Fibroblast of pulmonary artery (primary cell): ENCODE results near the gene CBFA2T3.

Source experiments
- DNase-seq: peaks from one replicate; pipeline ENCODE4 v3.0.0-alpha.2; 2010; ENCODE audit warnings: low read depth
- H3K4me3 ChIP-seq: replicated peaks from 2 replicates; pipeline ENCODE4 v1.5.1; 2011; ENCODE audit warnings: low read depth, mild to moderate bottlenecking, control low read depth, low read length, moderate library complexity
- CTCF ChIP-seq: IDR thresholded peaks from 2 replicates; pipeline ENCODE4 v1.5.1; 2011; ENCODE audit warnings: mild to moderate bottlenecking, control low read depth, low read length, inconsistent platforms; ENCODE audit errors: missing control alignments

Gene CBFA2T3

GRCh38 chr16:88842806-88843205, 134.2 kb downstream of the CBFA2T3 start:
- no peak for DNase-seq
- no peak for TF ChIP-seq CTCF
- H3K4me3 ChIP-seq = no peak overlapping the region

GRCh38 chr16:88842308-88842756, 134.7 kb downstream of the CBFA2T3 start:
- no peak for DNase-seq
- no peak for TF ChIP-seq CTCF
- no peak overlapping the region for H3K4me3 ChIP-seq

- DNase-seq = no peak
- H3K4me3 ChIP-seq = no peak overlapping the region
- TF ChIP-seq CTCF = no peak
Measured at GRCh38 chr16:88841521-88842307, 135.3 kb downstream of the CBFA2T3 start.

GRCh38 chr16:88840600-88841215, 136.3 kb downstream of the CBFA2T3 start:
- H3K4me3 ChIP-seq = no peak overlapping the region
- TF ChIP-seq CTCF = no peak
- no peak for DNase-seq

GRCh38 chr16:88839745-88840599, 137.0 kb downstream of the CBFA2T3 start:
- H3K4me3 ChIP-seq = no peak overlapping the region
- DNase-seq = no peak
- TF ChIP-seq CTCF = no peak

- no peak for DNase-seq
- H3K4me3 ChIP-seq = no peak overlapping the region
- no peak for TF ChIP-seq CTCF
Measured at GRCh38 chr16:88839026-88839529, 137.9 kb downstream of the CBFA2T3 start.
